K562 (cell line): Measurements from ENCODE around the gene APOC1. TPM values are rescaled to one million over a fixed set of nuclear protein-coding genes. Genes with fewer than 3 reads are reported as not detected.
A peak's percentile ranks its signal among the peaks of the same experiment; 100 is the strongest.

Experiments
- AFF1 ChIP-seq, 2 experiments: fragments of 450-650 bp; IDR thresholded peaks; 2 replicates each; pipeline ENCODE4 v1.6.1; 2018; ENCODE audit warnings: mild to moderate bottlenecking in 2 of 2, low read depth in 1 of 2; ENCODE audit not compliant: partially characterized antibody in 2 of 2
- CHD2 ChIP-seq: IDR thresholded peaks from 2 replicates; pipeline ENCODE4 v1.6.1; 2011; ENCODE audit warnings: low read depth, low read length
- CREB1 ChIP-seq, 2 experiments: sonication (generic) in 1 of 2; formaldehyde crosslinking in 1 of 2; IDR thresholded peaks; 2 replicates each; pipeline versions ENCODE4 v1.6.1 to v1.8.0; 2012 to 2022; ENCODE audit warnings: inconsistent platforms in 1 of 2, mild to moderate bottlenecking in 1 of 2, missing genetic modification reagents in 1 of 2, moderate library complexity in 1 of 2
- ESRRA ChIP-seq: fragments of 450-650 bp; IDR thresholded peaks from 2 replicates; pipeline ENCODE4 v1.6.1; 2014; ENCODE audit warnings: low read depth, mild to moderate bottlenecking, moderate library complexity, borderline replicate concordance
- FOS ChIP-seq: IDR thresholded peaks from 3 replicates; pipeline ENCODE4 v1.6.1; 2011; ENCODE audit not compliant: insufficient read length; ENCODE audit errors: extremely low read depth
- HINFP ChIP-seq: fragments of 450-650 bp; conservative IDR thresholded peaks from 2 replicates; pipeline ENCODE4 v1.6.1; 2016; ENCODE audit warnings: missing genetic modification characterization, low read depth, mild to moderate bottlenecking, control low read depth, missing compliant biosample characterization
- HLTF ChIP-seq: fragments of 450-650 bp; IDR thresholded peaks from 2 replicates; pipeline ENCODE4 v1.6.1; 2016
- HNRNPLL ChIP-seq: fragments of 200-400 bp; formaldehyde crosslinking; IDR thresholded peaks from 2 replicates; pipeline ENCODE4 v1.6.1; 2017; ENCODE audit warnings: low read length, low read depth, mild to moderate bottlenecking; ENCODE audit not compliant: poor library complexity, severe bottlenecking
- IRF9 ChIP-seq: fragments of 450-650 bp; IDR thresholded peaks from 2 replicates; pipeline ENCODE4 v1.6.1; 2016; ENCODE audit warnings: missing biosample characterization, missing genetic modification characterization
- MAX ChIP-seq: sonication (generic); formaldehyde crosslinking; IDR thresholded peaks from 2 replicates; pipeline ENCODE4 v1.9.0; 2022; ENCODE audit warnings: mild to moderate bottlenecking, missing genetic modification reagents
- NCOA1 ChIP-seq: fragments of 450-650 bp; IDR thresholded peaks from 2 replicates; pipeline ENCODE4 v1.6.1; 2016; ENCODE audit warnings: low read depth
- NKRF ChIP-seq: fragments of 450-650 bp; IDR thresholded peaks from 2 replicates; pipeline ENCODE4 v1.6.1; 2016; ENCODE audit warnings: borderline replicate concordance
- PHF21A ChIP-seq: fragments of 450-650 bp; IDR thresholded peaks from 2 replicates; pipeline ENCODE4 v1.6.1; 2017; ENCODE audit warnings: low read depth, borderline replicate concordance
- TBL1XR1 ChIP-seq, 2 experiments: IDR thresholded peaks; 2 replicates each; pipeline ENCODE4 v1.6.1; 2012; ENCODE audit warnings: improper control_type of control experiment in 2 of 2, low read length in 2 of 2, mild to moderate bottlenecking in 1 of 2
- TBP ChIP-seq: optimal IDR thresholded peaks from 2 replicates; pipeline ENCODE3; 2011; ENCODE audit warnings: low read depth, low read length, improper control_type of control experiment
- ZBTB12 ChIP-seq: fragments of 250-450 bp; sonication (Bioruptor Pico); IDR thresholded peaks from 2 replicates; pipeline ENCODE4 v1.4.0; 2020
- polyA plus RNA-seq, 8 experiments: library from polyadenylated mRNA; depleted of rRNA in 4 of 8; stranded (reverse) in 5 of 8; unstranded in 3 of 8; fragments of >200 nt; fragmentation: Nextera tagmentation in 2 of 8; fragmentation: Illumina TruSeq in 1 of 8; extraction: Ambion mirVana in 2 of 8; extraction: Trizol in 1 of 8; gene quantifications; 2 replicates each; pipeline versions ENCODE4 v1.2.1 to v1.2.3, GENCODE V29; 2011 to 2014; ENCODE audit warnings: inconsistent platforms in 1 of 8, missing spikeins in 1 of 8
- total RNA-seq, 7 experiments: library from RNA; depleted of rRNA in 6 of 7; stranded (reverse); fragments of >200 nt in 6 of 7; fragmentation: Illumina TruSeq in 2 of 7; extraction: Trizol in 2 of 7; gene quantifications; 2 replicates each; pipeline versions ENCODE4 v1.2.1 to v1.2.3, GENCODE V29; 2011 to 2021; ENCODE audit warnings: low replicate concordance in 1 of 7

The APOC1 gene
- total and polyA plus RNA-seq, 9 of the 15 experiments (the other 6 are each of a cell fraction or from before 2014, with no cell fraction given) = 115 to 408 (median 220) TPM

GRCh38 chr19:44914433-44915206 lies at the start of gene APOC1 (continued):
- TF ChIP-seq AFF1 (IDR thresholded peaks at IDR 0.05; ENCODE audit: low read depth in 1 of 2, partially characterized antibody in 2 of 2) (peak in 1 of 2 experiments; percentile 23), NKRF (peak; percentile 70; the same call in 1 of the 2 replicates), FOS (peak; percentile 82), HNRNPLL (peak; percentile 16), TBL1XR1 (IDR thresholded peaks at IDR 0.05; ENCODE audit: low read length in 2 of 2) (0 out of 4 replicates have a peak, but pooled peaks of 1 of the 2 experiments have one; percentile 24), CREB1 (IDR thresholded peaks at IDR 0.05) (peak; percentile 91), CREB1 (CRISPR knock-in tag; IDR thresholded peaks at IDR 0.05) (peak; percentile 95), PHF21A (peak; percentile 5; the same call in 1 of the 2 replicates), HLTF (0 out of 2 replicates have a peak, but pooled peaks have one; percentile 52), ESRRA (peak; percentile 32; the same call in 1 of the 2 replicates), TBP (peak; percentile 41), IRF9 (tag) (peak; percentile 58), CHD2 (peak; percentile 65), ZBTB12 (CRISPR knock-in tag) (peak; percentile 81), NCOA1 (peak; percentile 13; the same call in 1 of the 2 replicates), MAX (0 out of 2 replicates have a peak, but pooled peaks have one; percentile 44), HINFP (peak; percentile 78)
